HEK293T (cell line): Measurements from ENCODE around the gene IRAK4.

ENCODE experiments used
- CTCF ChIA-PET: fragments of 350-600 bp; formaldehyde crosslinking; extraction: SDS; loops from one replicate; lab custom pipeline; 2021; ENCODE audit warnings: antibody characterized with exemption, inconsistent platforms; lab: Yijun Ruan, JAX
- POLR2A ChIA-PET: fragments of 350-600 bp; formaldehyde crosslinking; extraction: SDS; loops from one replicate; lab custom pipeline; 2020; ENCODE audit warnings: antibody characterized with exemption, inconsistent platforms; lab: Yijun Ruan, JAX
- DNase-seq: peaks from one replicate; pipeline ENCODE4 v3.0.0; 2012; ENCODE audit warnings: mixed read lengths; ENCODE audit errors: extremely low spot score
- ARNT ChIP-seq: fragments of 450-650 bp; IDR thresholded peaks from 2 replicates; pipeline ENCODE4 v1.6.1; 2017; ENCODE audit warnings: mild to moderate bottlenecking
- BHLHE40 ChIP-seq: fragments of 450-650 bp; IDR thresholded peaks from 2 replicates; pipeline ENCODE4 v1.6.1; 2016; ENCODE audit warnings: mild to moderate bottlenecking, moderate library complexity, borderline replicate concordance
- CTBP1 ChIP-seq: fragments of 450-650 bp; IDR thresholded peaks from 2 replicates; pipeline ENCODE4 v1.6.1; 2016; ENCODE audit warnings: borderline replicate concordance
- ELF4 ChIP-seq: fragments of 450-650 bp; IDR thresholded peaks from 2 replicates; pipeline ENCODE4 v1.6.1; 2017; ENCODE audit warnings: antibody characterized with exemption
- FOXA1 ChIP-seq: fragments of 450-650 bp; IDR thresholded peaks from 2 replicates; pipeline ENCODE4 v1.6.1; 2016; ENCODE audit warnings: mild to moderate bottlenecking
- FOXK2 ChIP-seq: fragments of 450-650 bp; IDR thresholded peaks from 2 replicates; pipeline ENCODE4 v1.6.1; 2016; ENCODE audit warnings: mild to moderate bottlenecking
- FOXM1 ChIP-seq: fragments of 450-650 bp; IDR thresholded peaks from 2 replicates; pipeline ENCODE4 v1.6.1; 2017; ENCODE audit warnings: mild to moderate bottlenecking, borderline replicate concordance
- HDGF ChIP-seq: fragments of 450-650 bp; IDR thresholded peaks from 2 replicates; pipeline ENCODE4 v1.6.1; 2017; ENCODE audit warnings: antibody characterized with exemption, borderline replicate concordance
- L3MBTL2 ChIP-seq: fragments of 450-650 bp; conservative IDR thresholded peaks from 2 replicates; pipeline ENCODE4 v1.6.1; 2016; ENCODE audit warnings: mild to moderate bottlenecking
- LEF1 ChIP-seq: fragments of 450-650 bp; IDR thresholded peaks from 2 replicates; pipeline ENCODE4 v1.6.1; 2017; ENCODE audit warnings: mild to moderate bottlenecking, borderline replicate concordance
- NFRKB ChIP-seq: fragments of 450-650 bp; IDR thresholded peaks from 2 replicates; pipeline ENCODE4 v1.6.1; 2016; ENCODE audit warnings: mild to moderate bottlenecking, moderate library complexity
- PKNOX1 ChIP-seq: fragments of 450-650 bp; IDR thresholded peaks from 2 replicates; pipeline ENCODE4 v1.6.1; 2016
- SP1 ChIP-seq: fragments of 450-650 bp; IDR thresholded peaks from 2 replicates; pipeline ENCODE4 v1.6.1; 2017
- SUZ12 ChIP-seq: fragments of 450-650 bp; IDR thresholded peaks from 2 replicates; pipeline ENCODE4 v1.6.1; 2016; ENCODE audit warnings: mild to moderate bottlenecking
- TARDBP ChIP-seq: fragments of 450-650 bp; IDR thresholded peaks from 2 replicates; pipeline ENCODE4 v1.6.1; 2016
- ZNF384 ChIP-seq: fragments of 450-650 bp; IDR thresholded peaks from 2 replicates; pipeline ENCODE4 v1.6.1; 2016

Gene IRAK4

DNA sequence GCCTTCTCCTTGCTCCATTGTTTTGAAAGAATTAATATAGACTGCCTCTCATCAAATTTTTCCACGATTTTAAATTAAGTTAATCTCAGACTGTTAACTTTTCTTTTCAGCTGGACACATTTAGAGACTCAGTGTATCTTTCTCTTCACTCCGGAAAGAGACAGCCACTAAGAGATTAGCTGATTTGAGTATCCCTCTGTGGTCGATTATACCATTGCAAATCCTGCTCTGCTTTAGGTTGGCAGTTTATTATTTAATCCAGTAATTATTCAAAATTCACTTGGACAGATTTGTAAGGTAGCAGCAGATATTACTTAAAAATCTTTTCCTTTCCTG lies 48.0 kb downstream of the IRAK4 start:
- ChIA-PET POLR2A (interaction anchor here (1.0 to 3.4 kb wide), 10 partner anchors 8 to 75 kb away, joined by 3 to 31 read pairs (median 8); partner anchors contain the start of gene TMEM117), CTCF (no interaction called here)
- DNase-seq = no peak
- TF ChIP-seq FOXM1 = no peak
- TF ChIP-seq NFRKB = no peak
- TF ChIP-seq L3MBTL2 = no peak
- TF ChIP-seq CTBP1 = no peak
- no peak for TF ChIP-seq FOXA1
- TF ChIP-seq LEF1 = no peak
- no peak for TF ChIP-seq PKNOX1
- no peak for TF ChIP-seq TARDBP
- TF ChIP-seq SUZ12 = no peak
- no peak for TF ChIP-seq ELF4
- no peak for TF ChIP-seq ARNT
- TF ChIP-seq HDGF = no peak
- no peak for TF ChIP-seq ZNF384
- no peak for TF ChIP-seq FOXK2
- TF ChIP-seq BHLHE40 = no peak
- TF ChIP-seq SP1 = no peak

DNA sequence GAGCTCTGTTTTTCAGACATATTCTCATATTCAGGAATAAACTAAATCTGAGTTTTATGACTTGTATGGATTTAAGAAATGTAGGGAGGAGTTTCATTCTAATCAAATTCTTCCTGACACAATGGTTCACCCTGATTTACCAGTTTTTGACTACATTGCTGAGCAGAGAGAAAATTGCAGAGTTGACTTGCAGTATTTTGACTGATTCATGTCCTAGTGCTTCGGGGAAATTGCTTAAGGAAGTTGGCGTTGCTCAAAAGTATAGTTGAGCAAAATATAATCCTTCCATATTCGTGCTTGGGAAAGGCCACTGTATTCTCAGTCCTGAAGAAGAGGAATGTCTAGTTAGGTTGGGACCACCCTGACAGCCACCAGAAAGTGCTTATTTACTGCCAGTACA lies 48.6 kb downstream of the IRAK4 start:
- POLR2A ChIA-PET = interaction anchor here (1.1 to 3.4 kb wide), 4 partner anchors 9 to 26 kb away, joined by 3 to 23 read pairs (median 9); no protein-coding TSS in a partner anchor
- no peak for DNase-seq
- TF ChIP-seq LEF1 (no peak), PKNOX1 (no peak), FOXA1 (no peak), BHLHE40 (no peak), SUZ12 (no peak), ZNF384 (no peak), SP1 (no peak), ELF4 (no peak), HDGF (no peak)
- CTCF ChIA-PET = no interaction called here

DNA sequence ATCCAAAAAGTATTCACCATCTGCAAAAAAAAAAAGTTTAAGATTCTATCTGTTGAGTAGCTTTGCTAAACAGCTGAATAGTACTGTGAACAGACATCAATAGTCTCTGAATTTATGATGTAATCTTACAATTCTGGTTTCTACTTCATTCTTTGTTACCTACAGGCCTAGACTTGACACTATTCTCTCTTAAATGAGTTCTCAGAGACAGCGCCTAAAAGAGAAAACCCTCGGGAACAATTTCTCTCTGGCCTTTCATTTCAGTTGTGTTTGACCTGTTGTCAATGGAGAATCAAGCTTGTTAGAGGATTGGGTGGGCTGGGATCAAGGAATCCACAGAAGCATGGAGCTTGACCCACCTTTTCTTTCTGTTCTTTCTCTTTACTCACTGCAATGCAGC lies 53.3 kb downstream of the IRAK4 start:
- ChIA-PET POLR2A (interaction anchor here (0.6 to 0.7 kb wide), 2 partner anchors 71 to 563 kb away, joined by 3 to 4 read pairs; no protein-coding TSS in a partner anchor), CTCF (no interaction called here)
- DNase-seq = no peak
- TF ChIP-seq FOXK2 = no peak
- no peak for TF ChIP-seq ZNF384
- TF ChIP-seq NFRKB = no peak
- TF ChIP-seq LEF1 = no peak
- TF ChIP-seq ARNT = no peak
- no peak for TF ChIP-seq BHLHE40
- TF ChIP-seq FOXA1 = no peak
- no peak for TF ChIP-seq HDGF
- TF ChIP-seq SP1 = no peak
- no peak for TF ChIP-seq L3MBTL2
- TF ChIP-seq ELF4 = no peak
- TF ChIP-seq PKNOX1 = no peak
- no peak for TF ChIP-seq CTBP1
- no peak for TF ChIP-seq SUZ12
- TF ChIP-seq FOXM1 = no peak
- TF ChIP-seq TARDBP = no peak

- POLR2A ChIA-PET = no interaction called here
- CTCF ChIA-PET = no interaction called here
- DNase-seq = no peak
- TF ChIP-seq CTBP1 (no peak), PKNOX1 (no peak), FOXK2 (no peak), LEF1 (no peak), SP1 (no peak), BHLHE40 (no peak), NFRKB (no peak), ZNF384 (no peak), FOXM1 (no peak), TARDBP (no peak), L3MBTL2 (no peak), ELF4 (no peak), SUZ12 (no peak), FOXA1 (no peak), HDGF (no peak), ARNT (no peak)
Observed at GRCh38 chr12:43812926-43813325, 54.2 kb downstream of the IRAK4 start.

DNA sequence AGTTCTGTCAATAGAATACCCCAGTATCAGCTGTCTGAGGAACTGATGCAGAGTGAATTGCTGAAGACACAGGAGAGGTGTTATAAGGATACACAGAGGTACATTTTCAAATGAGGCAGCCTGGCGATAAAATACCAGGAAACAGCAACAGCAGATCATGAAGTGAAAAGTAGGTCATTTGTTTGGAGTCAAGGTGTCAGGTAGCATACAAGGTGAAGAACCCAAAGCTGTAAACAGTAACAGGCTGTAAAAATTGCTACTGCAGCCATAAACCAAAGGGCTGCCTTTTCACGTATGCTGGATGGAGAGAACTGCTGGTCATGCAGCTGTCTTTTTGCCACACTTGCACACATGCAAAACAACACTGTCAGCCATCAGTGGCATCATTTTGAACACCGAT lies 56.7 kb downstream of the IRAK4 start:
- ChIA-PET POLR2A (interaction anchor here (3.2 kb wide), 1 partner anchor 10 kb away, joined by 23 read pairs; the partner anchor contains the start of gene TWF1), CTCF (no interaction called here)
- TF ChIP-seq ARNT (no peak), ELF4 (no peak), LEF1 (no peak), HDGF (no peak), ZNF384 (no peak), FOXA1 (no peak), TARDBP (no peak), NFRKB (no peak), FOXM1 (no peak), SP1 (no peak), PKNOX1 (no peak), L3MBTL2 (no peak), BHLHE40 (no peak)
- no peak for DNase-seq
